HepG2 (cell line): ENCODE results near the gene CDS1. TPM values are rescaled to one million over a fixed set of nuclear protein-coding genes. Genes with fewer than 3 reads are reported as not detected.

Experiments used
- AGO2 ChIP-seq: fragments of 200-400 bp; formaldehyde crosslinking; optimal IDR thresholded peaks from 2 replicates; pipeline ENCODE3; 2017; ENCODE audit warnings: mild to moderate bottlenecking, low read depth, low read length, moderate library complexity
- HNF1A ChIP-seq, 2 experiments: sonication (generic) in 1 of 2; formaldehyde crosslinking in 1 of 2; IDR thresholded peaks; 2 replicates each; pipeline versions ENCODE4 v1.4.0 to v1.6.1; 2016 to 2020; ENCODE audit warnings: borderline replicate concordance in 1 of 2, low read depth in 1 of 2, mild to moderate bottlenecking in 1 of 2, missing genetic modification reagents in 1 of 2
- IKZF4 ChIP-seq: sonication (generic); formaldehyde crosslinking; IDR thresholded peaks from 2 replicates; pipeline ENCODE4 v1.5.1; 2020; ENCODE audit warnings: borderline replicate concordance, mild to moderate bottlenecking, low read depth, missing genetic modification reagents; ENCODE audit errors: not compliant biosample characterization
- MAFF ChIP-seq: IDR thresholded peaks from 2 replicates; pipeline ENCODE4 v1.6.1; 2011; ENCODE audit warnings: low read depth, low read length, improper control_type of control experiment
- MXI1 ChIP-seq: IDR thresholded peaks from 3 replicates; pipeline ENCODE4 v1.6.1; 2012; ENCODE audit warnings: low read depth, low read length, inconsistent platforms, borderline replicate concordance
- POGK ChIP-seq: sonication (generic); formaldehyde crosslinking; conservative IDR thresholded peaks from 2 replicates; pipeline ENCODE4 v1.8.0; 2022; ENCODE audit warnings: mild to moderate bottlenecking, moderate library complexity, missing genetic modification reagents
- SOX5 ChIP-seq: IDR thresholded peaks from 2 replicates; pipeline ENCODE4 v1.6.1; 2016; ENCODE audit warnings: borderline replicate concordance
- TBX2 ChIP-seq: sonication (generic); formaldehyde crosslinking; IDR thresholded peaks from 2 replicates; pipeline ENCODE4 v1.5.0; 2020; ENCODE audit warnings: missing genetic modification reagents, mild to moderate bottlenecking, borderline replicate concordance
- THAP7 ChIP-seq: sonication (generic); formaldehyde crosslinking; IDR thresholded peaks from 2 replicates; pipeline ENCODE4 v1.8.1; 2023; ENCODE audit warnings: mild to moderate bottlenecking, missing genetic modification reagents
- ZBED4 ChIP-seq: sonication (generic); formaldehyde crosslinking; IDR thresholded peaks from 2 replicates; pipeline ENCODE4 v1.4.0; 2020; ENCODE audit warnings: missing genetic modification reagents, borderline replicate concordance
- ZFX ChIP-seq: sonication (generic); formaldehyde crosslinking; IDR thresholded peaks from 2 replicates; pipeline ENCODE4 v1.4.0; 2020; ENCODE audit warnings: mild to moderate bottlenecking, low read depth, missing genetic modification reagents, moderate library complexity
- ZNF280D ChIP-seq: sonication (generic); formaldehyde crosslinking; IDR thresholded peaks from 2 replicates; pipeline ENCODE4 v1.5.1; 2020; ENCODE audit warnings: mild to moderate bottlenecking, missing genetic modification reagents
- ZNF839 ChIP-seq: sonication (generic); formaldehyde crosslinking; IDR thresholded peaks from 2 replicates; pipeline ENCODE4 v1.4.0; 2020; ENCODE audit warnings: missing genetic modification reagents, mild to moderate bottlenecking, borderline replicate concordance
- polyA plus RNA-seq, 8 experiments: library from polyadenylated mRNA; depleted of rRNA in 3 of 8; stranded (reverse) in 7 of 8; unstranded in 1 of 8; fragments of >200 nt; fragmentation: Illumina TruSeq in 4 of 8; extraction: Trizol in 4 of 8; gene quantifications; 2 replicates each; pipeline versions ENCODE4 v1.2.1 to v1.2.3, GENCODE V29; 2011 to 2016; ENCODE audit warnings: low read depth in 4 of 8, missing spikeins in 1 of 8, mixed read lengths in 1 of 8; ENCODE audit not compliant: insufficient read depth in 1 of 8
- total RNA-seq, 5 experiments: library from RNA; depleted of rRNA; stranded (reverse); fragments of >200 nt; fragmentation: Illumina TruSeq; extraction: Trizol; gene quantifications; 2 replicates each; pipeline ENCODE4 v1.2.3, GENCODE V29; 2016; ENCODE audit warnings: low read depth in 1 of 5

CDS1 gene
- total and polyA plus RNA-seq, 2 of the 13 experiments (the other 11 are each of a cell fraction or from before 2014, with no cell fraction given), result 2.1 to 3.2 TPM

- TF ChIP-seq HNF1A (IDR thresholded peaks at IDR 0.05; ENCODE audit: low read depth) (no peak), HNF1A (CRISPR knock-in tag; IDR thresholded peaks at IDR 0.05; ENCODE audit: borderline replicate concordance) (no peak; the same call in 1 of the 2 replicates), TBX2 (CRISPR knock-in tag) (no peak; the same call in 1 of the 2 replicates), IKZF4 (CRISPR knock-in tag) (no peak), SOX5 (CRISPR knock-in tag) (no peak; the same call in 1 of the 2 replicates), MAFF (no peak), MXI1 (peak; percentile 18; the same call in 1 of the 3 replicates), POGK (CRISPR knock-in tag) (no peak), ZFX (CRISPR knock-in tag) (peak; percentile 15; the same call in 1 of the 2 replicates), THAP7 (peak; percentile 72), AGO2 (no peak), ZNF280D (no peak), ZNF839 (CRISPR knock-in tag) (no peak), ZBED4 (CRISPR knock-in tag) (no peak)
Measured at GRCh38 chr4:84582302-84582987, 482 bp upstream of the CDS1 start (continued).
